CD4-positive, alpha-beta T cell treated with Interleukin-15 for 1 hour (primary cell): ENCODE measurements around the gene USP1.
A peak's percentile ranks its signal among the peaks of the same experiment; 100 is the strongest.

Experiments
- DNase-seq: peaks from one replicate; pipeline ENCODE4 v3.0.0-alpha.2; 2020

USP1 gene

GRCh38 chr1:62436466-62437272 is at the start of gene USP1:
TSS of gene USP1 (plus strand) at chr1:62437049. CDS start at chr1:62439868, 2,819 bp downstream.
- peak; percentile 99 for DNase-seq

GRCh38 chr1:62389531-62389930 is 47.3 kb upstream of the USP1 start:
- no peak for DNase-seq

GRCh38 chr1:62390071-62390470 is 46.8 kb upstream of the USP1 start:
- DNase-seq, result no peak

- DNase-seq, result no peak
These were observed 45.4 kb upstream of the USP1 start for GRCh38 chr1:62391369-62391971.

- DNase-seq, result no peak
These were observed 43.9 kb upstream of the USP1 start for GRCh38 chr1:62392951-62393350.

- no peak for DNase-seq
These were observed 42.2 kb upstream of the USP1 start for GRCh38 chr1:62394646-62395045.

GRCh38 chr1:62395291-62395690 is 41.6 kb upstream of the USP1 start:
- DNase-seq, result no peak

GRCh38 chr1:62396871-62397270 is 40.0 kb upstream of the USP1 start:
- no peak for DNase-seq

GRCh38 chr1:62397301-62397700 is 39.5 kb upstream of the USP1 start:
- no peak for DNase-seq

GRCh38 chr1:62398377-62398776 is 38.5 kb upstream of the USP1 start:
- DNase-seq, result no peak

GRCh38 chr1:62401034-62401760 is 35.7 kb upstream of the USP1 start:
- DNase-seq, result no peak

- DNase-seq, result no peak
These were observed 31.6 kb upstream of the USP1 start for GRCh38 chr1:62405247-62405646.

GRCh38 chr1:62406576-62406975 is 30.3 kb upstream of the USP1 start:
- DNase-seq, result no peak

- no peak for DNase-seq
These were observed 29.3 kb upstream of the USP1 start for GRCh38 chr1:62407398-62408009.

GRCh38 chr1:62415687-62416086 is 21.2 kb upstream of the USP1 start:
- no peak for DNase-seq

GRCh38 chr1:62417351-62417999 is 19.4 kb upstream of the USP1 start:
- no peak for DNase-seq

- DNase-seq, result no peak
These were observed 16.6 kb upstream of the USP1 start for GRCh38 chr1:62420214-62420613.

- no peak for DNase-seq
These were observed 13.1 kb upstream of the USP1 start for GRCh38 chr1:62423580-62424242.

GRCh38 chr1:62424411-62424810 is 12.4 kb upstream of the USP1 start:
- no peak for DNase-seq

GRCh38 chr1:62425041-62425440 is 11.8 kb upstream of the USP1 start:
- no peak for DNase-seq

GRCh38 chr1:62426237-62426636 is 10.6 kb upstream of the USP1 start:
- DNase-seq, result no peak

GRCh38 chr1:62426794-62427193 is 10.1 kb upstream of the USP1 start:
- DNase-seq, result no peak
